ENCODE results near the gene CARMIL1. TPM values are rescaled to one million over a fixed set of nuclear protein-coding genes. Genes with fewer than 3 reads are reported as not detected.

Gene CARMIL1
- polyA plus RNA-seq, 1 of the 3 experiments (the other 2 are of a cell fraction), result 1.7 TPM

GRCh38 chr6:25332655-25333071, 53.5 kb downstream of the CARMIL1 start:
- H3K9me3 ChIP-seq, result no peaks in the 10 kb centered on the region
- H2AFZ ChIP-seq (ENCODE audit: low read depth), result no peak overlapping the region
- H4K20me1 ChIP-seq (ENCODE audit: insufficient read depth), result no peaks in the 10 kb centered on the region
- H3K36me3 ChIP-seq (replicated peaks in 1 of 2; ENCODE audit: control insufficient read depth in 1 of 2, insufficient read depth in 2 of 2, low read length in 1 of 2), result no peaks in the 10 kb centered on the region
- no peaks in the 10 kb centered on the region for H3K27me3 ChIP-seq (ENCODE audit: insufficient read depth)
- POLR2A ChIA-PET, result no interaction called here
- H3K9ac ChIP-seq, result no peak overlapping the region
- H3F3A ChIP-seq (replicated peaks; ENCODE audit: insufficient read depth), result no peaks in the 10 kb centered on the region
- no peaks in the 10 kb centered on the region for H3K79me2 ChIP-seq (ENCODE audit: insufficient read depth)
- DNase-seq, result no peak
- no peak for TF ChIP-seq TAF1 (IDR thresholded peaks at IDR 0.05; ENCODE audit: borderline replicate concordance, low read depth, low read length)
- TF ChIP-seq RCOR1 (IDR thresholded peaks at IDR 0.05; ENCODE audit: low read length), result no peak
- TF ChIP-seq MXI1 (IDR thresholded peaks at IDR 0.05; ENCODE audit: low read depth, low read length), result no peak
- no peak for TF ChIP-seq REST (IDR thresholded peaks at IDR 0.05; ENCODE audit: low read depth, low read length)
- no peak for TF ChIP-seq TCF12 (IDR thresholded peaks at IDR 0.05)
- TF ChIP-seq RAD21 (IDR thresholded peaks at IDR 0.05; ENCODE audit: low read length), result no peak
- TF ChIP-seq GABPA (IDR thresholded peaks at IDR 0.05; ENCODE audit: low read depth), result no peak
- TF ChIP-seq JUND (IDR thresholded peaks at IDR 0.05), result no peak
- TF ChIP-seq USF2 (IDR thresholded peaks at IDR 0.05; ENCODE audit: borderline replicate concordance, low read depth, low read length), result no peak
- TF ChIP-seq SIN3A (IDR thresholded peaks at IDR 0.05; ENCODE audit: borderline replicate concordance, low read depth, low read length), result no peak
- no peaks in the 10 kb centered on the region; a peak in 1 of 4 replicates for H3K4me1 ChIP-seq (ENCODE audit: control insufficient read depth in 1 of 2, insufficient read depth in 2 of 2, low read depth in 1 of 2, low read length in 1 of 2)
- no peak overlapping the region for H3K27ac ChIP-seq (ENCODE audit: low read depth in 2 of 2, low read length in 1 of 2)
- H3K9me2 ChIP-seq, result no peaks in the 10 kb centered on the region
- no peak overlapping the region for H3K4me2 ChIP-seq
- CTCF ChIA-PET, result no interaction called here
- 88% methylated on average over 5 of the region's 5 CpGs for WGBS (ENCODE audit: low lambda C conversion rate)
- no peak overlapping the region for H3K4me3 ChIP-seq (ENCODE audit: low read depth in 2 of 2, low read length in 1 of 2)

GRCh38 chr6:25333471-25333870, 54.3 kb downstream of the CARMIL1 start:
- Histone ChIP-seq H3K9me3 (no peaks in the 10 kb centered on the region), H3K4me1 (ENCODE audit: control insufficient read depth in 1 of 2, insufficient read depth in 2 of 2, low read depth in 1 of 2, low read length in 1 of 2) (no peaks in the 10 kb centered on the region; a peak in 1 of 4 replicates), H3K4me2 (no peak overlapping the region), H3K9me2 (no peaks in the 10 kb centered on the region), H3K27me3 (ENCODE audit: insufficient read depth) (no peaks in the 10 kb centered on the region), H3K36me3 (replicated peaks in 1 of 2; ENCODE audit: control insufficient read depth in 1 of 2, insufficient read depth in 2 of 2, low read length in 1 of 2) (no peaks in the 10 kb centered on the region), H3K27ac (ENCODE audit: low read depth in 2 of 2, low read length in 1 of 2) (no peak overlapping the region), H3K9ac (no peak overlapping the region), H2AFZ (ENCODE audit: low read depth) (no peak overlapping the region), H3K4me3 (ENCODE audit: low read depth in 2 of 2, low read length in 1 of 2) (no peak overlapping the region), H4K20me1 (ENCODE audit: insufficient read depth) (no peaks in the 10 kb centered on the region), H3F3A (replicated peaks; ENCODE audit: insufficient read depth) (no peaks in the 10 kb centered on the region), H3K79me2 (ENCODE audit: insufficient read depth) (no peaks in the 10 kb centered on the region)
- ChIA-PET CTCF (interaction anchor here (1.1 kb wide), 1 partner anchor 12 kb away, joined by 3 read pairs; no protein-coding TSS in a partner anchor), POLR2A (no interaction called here)
- TF ChIP-seq JUND (IDR thresholded peaks at IDR 0.05), result no peak
- TF ChIP-seq SIN3A (IDR thresholded peaks at IDR 0.05; ENCODE audit: borderline replicate concordance, low read depth, low read length), result no peak
- no peak for TF ChIP-seq REST (IDR thresholded peaks at IDR 0.05; ENCODE audit: low read depth, low read length)
- no peak for TF ChIP-seq CHD2 (IDR thresholded peaks at IDR 0.05; ENCODE audit: low read length, partially characterized antibody)
- no peak for TF ChIP-seq RFX5 (IDR thresholded peaks at IDR 0.05; ENCODE audit: low read length)
- no peak for TF ChIP-seq USF1 (IDR thresholded peaks at IDR 0.05; ENCODE audit: borderline replicate concordance, low read depth)
- WGBS (ENCODE audit: low lambda C conversion rate), result 93% methylated on average over 3 of the region's 3 CpGs
- DNase-seq, result no peak
